ENCODE measurements around the gene TAF10.

TAF10 gene

GRCh38 chr11:6599449-6599848, 12.6 kb downstream of the TAF10 start:
- Histone ChIP-seq H3K27me3 (no peaks in the 10 kb centered on the region), H3K9me3 (no peaks in the 10 kb centered on the region), H3K4me1 (no peaks in the 10 kb centered on the region), H3K36me3 (peaks cover 23% of the 10 kb centered on the region), H3K4me3 (ENCODE audit: low read depth, low read length) (no peak overlapping the region)
- no peak for DNase-seq
- no peak for TF ChIP-seq CTCF (IDR thresholded peaks at IDR 0.05; ENCODE audit: low read depth, low read length)

- Histone ChIP-seq H3K27me3 (no peaks in the 10 kb centered on the region), H3K9me3 (no peaks in the 10 kb centered on the region), H3K4me3 (ENCODE audit: low read depth, low read length) (no peak overlapping the region), H3K4me1 (no peaks in the 10 kb centered on the region), H3K36me3 (peaks cover 23% of the 10 kb centered on the region)
- no peak for TF ChIP-seq CTCF (IDR thresholded peaks at IDR 0.05; ENCODE audit: low read depth, low read length)
- DNase-seq = no peak
Measured at GRCh38 chr11:6598555-6598954, 13.5 kb downstream of the TAF10 start.

GRCh38 chr11:6596239-6596877, 15.7 kb downstream of the TAF10 start:
- Histone ChIP-seq H3K4me1 (no peaks in the 10 kb centered on the region), H3K9me3 (no peaks in the 10 kb centered on the region), H3K36me3 (peaks cover 19% of the 10 kb centered on the region), H3K4me3 (ENCODE audit: low read depth, low read length) (no peak overlapping the region), H3K27me3 (no peaks in the 10 kb centered on the region)
- no peak for TF ChIP-seq CTCF (IDR thresholded peaks at IDR 0.05; ENCODE audit: low read depth, low read length)
- DNase-seq = no peak

- no peaks in the 10 kb centered on the region for H3K27me3 ChIP-seq
- no peaks in the 10 kb centered on the region for H3K9me3 ChIP-seq
- H3K4me3 ChIP-seq (ENCODE audit: low read depth, low read length) = no peak overlapping the region
- H3K4me1 ChIP-seq = no peaks in the 10 kb centered on the region
- TF ChIP-seq CTCF (IDR thresholded peaks at IDR 0.05; ENCODE audit: low read depth, low read length) = no peak
- H3K36me3 ChIP-seq = peaks cover under 1% of the 10 kb centered on the region; the same call in 1 of the 2 replicates
- no peak for DNase-seq
Measured at GRCh38 chr11:6594142-6594768, 17.8 kb downstream of the TAF10 start.

GRCh38 chr11:6588018-6588417, 24.0 kb downstream of the TAF10 start:
- TF ChIP-seq CTCF (IDR thresholded peaks at IDR 0.05; ENCODE audit: low read depth, low read length) = no peak
- DNase-seq = no peak
- H3K9me3 ChIP-seq = no peaks in the 10 kb centered on the region

GRCh38 chr11:6587360-6587953, 24.6 kb downstream of the TAF10 start:
- Histone ChIP-seq H3K4me3 (ENCODE audit: low read depth, low read length) (no peak overlapping the region), H3K36me3 (no peaks in the 10 kb centered on the region), H3K4me1 (no peaks in the 10 kb centered on the region), H3K27me3 (no peaks in the 10 kb centered on the region), H3K9me3 (no peaks in the 10 kb centered on the region)
- TF ChIP-seq CTCF (IDR thresholded peaks at IDR 0.05; ENCODE audit: low read depth, low read length) = no peak
- no peak for DNase-seq

More at GRCh38 chr11:6588018-6588417, 24.0 kb downstream of the TAF10 start:
- no peaks in the 10 kb centered on the region for H3K36me3 ChIP-seq
- H3K4me1 ChIP-seq = no peaks in the 10 kb centered on the region
- H3K4me3 ChIP-seq (ENCODE audit: low read depth, low read length) = no peak overlapping the region
- no peaks in the 10 kb centered on the region for H3K27me3 ChIP-seq

Data from BE2C (cell line).